Uterus (tissue), 2 donors: ENCODE measurements around the gene WDR33.

Source experiments
- CTCF ChIP-seq, 4 experiments: fragments of 200-600 bp in 2 of 4; fragments of 450-650 bp in 2 of 4; sonication (generic) in 2 of 4; IDR thresholded peaks; one replicate each; pipeline ENCODE4 v1.5.1; 2016 to 2019; ENCODE audit warnings: antibody characterized with exemption in 4 of 4, mild to moderate bottlenecking in 2 of 4, moderate library complexity in 1 of 4
- POLR2A ChIP-seq, 2 donors: fragments of 450-650 bp; IDR thresholded peaks; one replicate each; pipeline ENCODE4 v1.6.1; 2016; ENCODE audit warnings: antibody characterized with exemption in 2 of 2, mild to moderate bottlenecking in 1 of 2, moderate library complexity in 1 of 2

- TF ChIP-seq CTCF (IDR thresholded peaks at IDR 0.05) (no peak), POLR2A (IDR thresholded peaks at IDR 0.05) (no peak)
Observed at GRCh38 chr2:127704641-127705390, 106.2 kb downstream of the WDR33 start.
